ENCODE data around the gene NTM. TPM values are rescaled to one million over a fixed set of nuclear protein-coding genes. Genes with fewer than 3 reads are reported as not detected.

NTM gene
- total and polyA plus RNA-seq, 2 of the 8 experiments (the other 6 are each of a cell fraction or from before 2014, with no cell fraction given): 13.4 to 20.0 TPM

DNA sequence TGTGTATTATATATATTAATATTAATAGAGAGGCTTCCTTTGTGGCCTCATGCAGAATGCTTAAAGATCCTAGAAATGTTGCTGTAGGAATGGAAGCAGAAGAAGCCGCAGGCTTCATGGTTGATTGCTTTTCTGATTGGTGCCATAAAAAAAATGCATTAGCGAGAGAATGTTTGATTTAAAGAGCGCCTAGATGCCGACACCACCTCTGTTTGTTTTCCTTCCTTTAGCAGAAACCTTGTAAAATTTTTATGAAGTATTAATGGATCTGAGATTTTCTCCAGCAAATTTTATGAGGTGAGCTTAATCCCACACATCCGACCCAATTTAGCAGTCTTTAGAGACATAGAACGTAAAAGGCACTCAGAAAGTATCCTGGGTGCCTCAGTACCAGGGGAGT, 587.5 kb downstream of the NTM start:
- H2BK120ac ChIP-seq (replicated peaks; ENCODE audit: low read depth, low read length): no peak overlapping the region
- FAIRE-seq (no peak), DNase-seq (ENCODE audit: low read depth in 1 of 2, low spot score in 2 of 2) (no peak)
- H4K5ac ChIP-seq (ENCODE audit: insufficient read length, low read depth, low read length): no peak overlapping the region
- no peak overlapping the region for H3K14ac ChIP-seq (ENCODE audit: insufficient read length)
- H2BK20ac ChIP-seq (ENCODE audit: low read length): no peak overlapping the region
- H3K79me1 ChIP-seq (ENCODE audit: low read depth, low read length): no peaks in the 10 kb centered on the region
- no peaks in the 10 kb centered on the region for H3K79me2 ChIP-seq (ENCODE audit: control insufficient read depth in 1 of 2, insufficient read depth in 2 of 2, low read length in 2 of 2)
- H3K4me2 ChIP-seq (ENCODE audit: insufficient read depth in 1 of 2, low read depth in 2 of 2, low read length in 2 of 2): no peak overlapping the region
- H2AFZ ChIP-seq (ENCODE audit: low read length): no peak overlapping the region
- no peaks in the 10 kb centered on the region for H3K9me3 ChIP-seq (ENCODE audit: insufficient read depth in 2 of 2, low read depth in 1 of 2, low read length in 1 of 2)
- H4K20me1 ChIP-seq (replicated peaks in 1 of 2; ENCODE audit: control insufficient read depth in 1 of 2, insufficient read depth in 2 of 2, low read length in 2 of 2): peaks cover 0 to 1% of the 10 kb centered on the region in 2 experiments
- no peak overlapping the region for H4K91ac ChIP-seq (replicated peaks; ENCODE audit: insufficient read length, low read length)
- no peak overlapping the region for H3K4me3 ChIP-seq (ENCODE audit: extremely low read depth in 1 of 4, insufficient read depth in 2 of 4, low read depth in 3 of 4, low read length in 4 of 4)
- CTCF ChIA-PET (ENCODE audit: partially characterized antibody): no interaction called here
- H3K9ac ChIP-seq (replicated peaks in 1 of 4; ENCODE audit: extremely low read depth in 1 of 4, low read depth in 3 of 4, low read length in 3 of 4): no peak overlapping the region
- no peak overlapping the region for H2BK12ac ChIP-seq (ENCODE audit: low read depth, low read length)
- H3K36me3 ChIP-seq (ENCODE audit: control insufficient read depth in 2 of 4, insufficient read depth in 4 of 4, low read length in 3 of 4): no peaks in the 10 kb centered on the region; a peak in 1 of 8 replicates
- no peaks in the 10 kb centered on the region for H3K27me3 ChIP-seq (replicated peaks in 1 of 4; ENCODE audit: control insufficient read depth in 3 of 4, extremely low read depth in 1 of 4, insufficient read depth in 3 of 4, low read length in 3 of 4)
- TF ChIP-seq CHD2 (IDR thresholded peaks at IDR 0.05; ENCODE audit: low read length) (no peak), SAP30 (IDR thresholded peaks at IDR 0.05; ENCODE audit: insufficient read depth, insufficient replicate concordance, low read length) (no peak), TAF1 (IDR thresholded peaks at IDR 0.05; ENCODE audit: low read depth, low read length) (no peak), POLR2AphosphoS5 (IDR thresholded peaks at IDR 0.05; ENCODE audit: low read depth, low read length) (no peak), SP2 (IDR thresholded peaks at IDR 0.05; ENCODE audit: low read length) (no peak), POU5F1 (IDR thresholded peaks at IDR 0.05; ENCODE audit: low read depth, low read length) (no peak), TCF12 (IDR thresholded peaks at IDR 0.05; ENCODE audit: low read depth, low read length) (no peak)
- peaks cover 1 to 12% (median 10%) of the 10 kb centered on the region in 4 experiments; a peak in 5 of 7 replicates for H3K4me1 ChIP-seq (replicated peaks in 1 of 4; ENCODE audit: control insufficient read depth in 3 of 4, insufficient read depth in 4 of 4, low read length in 3 of 4)
- no peak overlapping the region for H3K18ac ChIP-seq (ENCODE audit: extremely low read depth, low read length)
- no peak overlapping the region for H3K56ac ChIP-seq (replicated peaks; ENCODE audit: insufficient read length, low read depth, low read length)
- no peak overlapping the region for H2BK5ac ChIP-seq (ENCODE audit: low read depth, low read length)
- POLR2A ChIA-PET (ENCODE audit: partially characterized antibody): no interaction called here
- H3K4ac ChIP-seq (replicated peaks; ENCODE audit: insufficient read length, low read depth, low read length): no peak overlapping the region
- H4K8ac ChIP-seq (ENCODE audit: extremely low read depth, insufficient read depth, low read length): no peak overlapping the region
- no peak overlapping the region for H2BK15ac ChIP-seq (ENCODE audit: low read length)
- no peak overlapping the region for H3K27ac ChIP-seq (ENCODE audit: low read depth, low read length)
- no peak overlapping the region for H3K23ac ChIP-seq (ENCODE audit: insufficient read length)
- H3K23me2 ChIP-seq (ENCODE audit: low read depth, low read length): no peaks in the 10 kb centered on the region
- H2AK5ac ChIP-seq (ENCODE audit: low read depth, low read length): no peak overlapping the region
- WGBS, 2 experiments (ENCODE audit: extremely low coverage in 1 of 2, insufficient coverage in 1 of 2, insufficient read length in 1 of 2, insufficient replicate concordance in 2 of 2, low coverage in 1 of 2, low lambda C conversion rate in 2 of 2, missing lambda C conversion rate in 1 of 2): 99% methylated on average over 6 of the region's 6 CpGs; no CpG with 5 or more reads in 1 of the 2 experiments
